ENCODE data around the gene OR6V1. TPM values are rescaled to one million over a fixed set of nuclear protein-coding genes. Genes with fewer than 3 reads are reported as not detected.

OR6V1 gene
- total RNA-seq, 1 experiment from 2014 or later, result not detected

DNA sequence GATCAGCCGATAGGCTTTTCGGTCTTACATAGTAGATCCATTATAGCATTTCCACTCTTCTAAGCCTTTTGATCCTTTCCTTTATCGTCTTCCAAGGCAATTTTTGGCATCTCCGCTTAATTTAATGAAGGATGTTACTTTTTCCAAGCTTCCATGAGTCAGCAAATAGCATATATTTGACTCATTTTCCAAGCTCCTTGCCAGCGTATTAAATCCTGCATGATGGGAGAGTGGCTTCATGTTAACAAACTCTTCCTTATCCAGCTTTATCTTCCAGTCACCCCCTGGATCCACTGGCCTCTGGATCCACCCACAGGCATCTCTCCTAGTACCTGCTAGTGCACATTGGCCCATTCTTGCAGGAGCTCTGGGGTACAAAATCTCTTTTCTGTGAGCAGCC, 38.2 kb upstream of the OR6V1 start:
- Mint-ChIP-seq H3K9me3 (no peaks in the 10 kb centered on the region), H3K4me1 (no peaks in the 10 kb centered on the region), H3K27me3 (ENCODE audit: low read depth) (no peaks in the 10 kb centered on the region), H3K4me3 (no peak overlapping the region), H3K27ac (no peak overlapping the region), H3K36me3 (no peaks in the 10 kb centered on the region)
- DNase-seq (ENCODE audit: low spot score) (no peak), ATAC-seq (no peak)
- POLR2A ChIA-PET, result no interaction called here
- CTCF ChIA-PET, result interaction anchor here (18.8 kb wide), 1 partner anchor 201 kb away, joined by 346 read pairs; no protein-coding TSS in a partner anchor
- TF ChIP-seq FOXP1 (CRISPR knock-in tag; IDR thresholded peaks at IDR 0.05; ENCODE audit: borderline replicate concordance), result no peak
- TF ChIP-seq, protein P1, sequence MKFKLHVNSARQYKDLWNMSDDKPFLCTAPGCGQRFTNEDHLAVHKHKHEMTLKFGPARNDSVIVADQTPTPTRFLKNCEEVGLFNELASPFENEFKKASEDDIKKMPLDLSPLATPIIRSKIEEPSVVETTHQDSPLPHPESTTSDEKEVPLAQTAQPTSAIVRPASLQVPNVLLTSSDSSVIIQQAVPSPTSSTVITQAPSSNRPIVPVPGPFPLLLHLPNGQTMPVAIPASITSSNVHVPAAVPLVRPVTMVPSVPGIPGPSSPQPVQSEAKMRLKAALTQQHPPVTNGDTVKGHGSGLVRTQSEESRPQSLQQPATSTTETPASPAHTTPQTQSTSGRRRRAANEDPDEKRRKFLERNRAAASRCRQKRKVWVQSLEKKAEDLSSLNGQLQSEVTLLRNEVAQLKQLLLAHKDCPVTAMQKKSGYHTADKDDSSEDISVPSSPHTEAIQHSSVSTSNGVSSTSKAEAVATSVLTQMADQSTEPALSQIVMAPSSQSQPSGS (CRISPR knock-in tag; IDR thresholded peaks at IDR 0.05; ENCODE audit: borderline replicate concordance, low read depth), result no peak

DNA sequence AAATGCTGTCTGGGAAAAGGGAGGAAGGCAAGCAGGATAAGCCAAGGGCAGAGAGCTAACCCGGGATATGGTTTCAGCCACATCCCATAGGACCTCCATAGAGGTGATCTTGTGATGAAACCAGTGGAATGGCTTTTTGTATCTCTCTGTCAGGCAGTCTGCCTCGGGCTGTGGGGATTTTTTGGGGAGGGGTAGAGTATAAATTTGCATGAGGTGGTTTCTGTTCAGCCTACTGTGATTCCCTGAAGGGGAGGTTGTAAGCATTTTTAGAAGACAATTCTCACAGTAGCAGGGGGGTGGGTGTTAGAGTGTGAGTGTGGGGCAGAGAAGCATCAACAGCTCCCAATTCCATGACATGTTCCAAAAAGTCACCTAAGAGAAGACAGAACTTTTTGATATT, 37.1 kb upstream of the OR6V1 start:
- POLR2A ChIA-PET, result no interaction called here
- peaks cover 3% of the 10 kb centered on the region; the same call in 1 of the 2 replicates for H3K9me3 Mint-ChIP-seq
- CTCF ChIA-PET, result interaction anchor here (0.6 to 18.8 kb wide), 2 partner anchors 200 to 292 kb away, joined by 3 to 346 read pairs; no protein-coding TSS in a partner anchor
- H3K4me3 Mint-ChIP-seq, result no peak overlapping the region
- TF ChIP-seq SOX15 (CRISPR knock-in tag; IDR thresholded peaks at IDR 0.05) (no peak), ELF4 (CRISPR knock-in tag; IDR thresholded peaks at IDR 0.05; ENCODE audit: low read depth) (no peak), ZNF317 (CRISPR knock-in tag; IDR thresholded peaks at IDR 0.05; ENCODE audit: borderline replicate concordance, low read depth) (no peak), SMAD3 (CRISPR knock-in tag; IDR thresholded peaks at IDR 0.05; ENCODE audit: borderline replicate concordance) (no peak), ZNF416 (CRISPR knock-in tag; IDR thresholded peaks at IDR 0.05) (no peak), MXD4 (CRISPR knock-in tag; IDR thresholded peaks at IDR 0.05; ENCODE audit: borderline replicate concordance) (no peak), IRF2 (CRISPR knock-in tag; IDR thresholded peaks at IDR 0.05; ENCODE audit: borderline replicate concordance, low read depth) (no peak), GRHL2 (CRISPR knock-in tag; IDR thresholded peaks at IDR 0.05; ENCODE audit: insufficient replicate concordance, severe bottlenecking) (no peak), RELA (CRISPR knock-in tag; IDR thresholded peaks at IDR 0.05; ENCODE audit: borderline replicate concordance) (no peak), PRRX2 (CRISPR knock-in tag; IDR thresholded peaks at IDR 0.05) (no peak), ETV6 (CRISPR knock-in tag; IDR thresholded peaks at IDR 0.05) (no peak)
- TF ChIP-seq, protein P2, sequence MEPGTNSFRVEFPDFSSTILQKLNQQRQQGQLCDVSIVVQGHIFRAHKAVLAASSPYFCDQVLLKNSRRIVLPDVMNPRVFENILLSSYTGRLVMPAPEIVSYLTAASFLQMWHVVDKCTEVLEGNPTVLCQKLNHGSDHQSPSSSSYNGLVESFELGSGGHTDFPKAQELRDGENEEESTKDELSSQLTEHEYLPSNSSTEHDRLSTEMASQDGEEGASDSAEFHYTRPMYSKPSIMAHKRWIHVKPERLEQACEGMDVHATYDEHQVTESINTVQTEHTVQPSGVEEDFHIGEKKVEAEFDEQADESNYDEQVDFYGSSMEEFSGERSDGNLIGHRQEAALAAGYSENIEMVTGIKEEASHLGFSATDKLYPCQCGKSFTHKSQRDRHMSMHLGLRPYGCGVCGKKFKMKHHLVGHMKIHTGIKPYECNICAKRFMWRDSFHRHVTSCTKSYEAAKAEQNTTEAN (CRISPR knock-in tag; IDR thresholded peaks at IDR 0.05), result no peak
- TF ChIP-seq, protein P3, sequence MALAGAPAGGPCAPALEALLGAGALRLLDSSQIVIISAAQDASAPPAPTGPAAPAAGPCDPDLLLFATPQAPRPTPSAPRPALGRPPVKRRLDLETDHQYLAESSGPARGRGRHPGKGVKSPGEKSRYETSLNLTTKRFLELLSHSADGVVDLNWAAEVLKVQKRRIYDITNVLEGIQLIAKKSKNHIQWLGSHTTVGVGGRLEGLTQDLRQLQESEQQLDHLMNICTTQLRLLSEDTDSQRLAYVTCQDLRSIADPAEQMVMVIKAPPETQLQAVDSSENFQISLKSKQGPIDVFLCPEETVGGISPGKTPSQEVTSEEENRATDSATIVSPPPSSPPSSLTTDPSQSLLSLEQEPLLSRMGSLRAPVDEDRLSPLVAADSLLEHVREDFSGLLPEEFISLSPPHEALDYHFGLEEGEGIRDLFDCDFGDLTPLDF (CRISPR knock-in tag; IDR thresholded peaks at IDR 0.05), result no peak
- TF ChIP-seq, protein P4, sequence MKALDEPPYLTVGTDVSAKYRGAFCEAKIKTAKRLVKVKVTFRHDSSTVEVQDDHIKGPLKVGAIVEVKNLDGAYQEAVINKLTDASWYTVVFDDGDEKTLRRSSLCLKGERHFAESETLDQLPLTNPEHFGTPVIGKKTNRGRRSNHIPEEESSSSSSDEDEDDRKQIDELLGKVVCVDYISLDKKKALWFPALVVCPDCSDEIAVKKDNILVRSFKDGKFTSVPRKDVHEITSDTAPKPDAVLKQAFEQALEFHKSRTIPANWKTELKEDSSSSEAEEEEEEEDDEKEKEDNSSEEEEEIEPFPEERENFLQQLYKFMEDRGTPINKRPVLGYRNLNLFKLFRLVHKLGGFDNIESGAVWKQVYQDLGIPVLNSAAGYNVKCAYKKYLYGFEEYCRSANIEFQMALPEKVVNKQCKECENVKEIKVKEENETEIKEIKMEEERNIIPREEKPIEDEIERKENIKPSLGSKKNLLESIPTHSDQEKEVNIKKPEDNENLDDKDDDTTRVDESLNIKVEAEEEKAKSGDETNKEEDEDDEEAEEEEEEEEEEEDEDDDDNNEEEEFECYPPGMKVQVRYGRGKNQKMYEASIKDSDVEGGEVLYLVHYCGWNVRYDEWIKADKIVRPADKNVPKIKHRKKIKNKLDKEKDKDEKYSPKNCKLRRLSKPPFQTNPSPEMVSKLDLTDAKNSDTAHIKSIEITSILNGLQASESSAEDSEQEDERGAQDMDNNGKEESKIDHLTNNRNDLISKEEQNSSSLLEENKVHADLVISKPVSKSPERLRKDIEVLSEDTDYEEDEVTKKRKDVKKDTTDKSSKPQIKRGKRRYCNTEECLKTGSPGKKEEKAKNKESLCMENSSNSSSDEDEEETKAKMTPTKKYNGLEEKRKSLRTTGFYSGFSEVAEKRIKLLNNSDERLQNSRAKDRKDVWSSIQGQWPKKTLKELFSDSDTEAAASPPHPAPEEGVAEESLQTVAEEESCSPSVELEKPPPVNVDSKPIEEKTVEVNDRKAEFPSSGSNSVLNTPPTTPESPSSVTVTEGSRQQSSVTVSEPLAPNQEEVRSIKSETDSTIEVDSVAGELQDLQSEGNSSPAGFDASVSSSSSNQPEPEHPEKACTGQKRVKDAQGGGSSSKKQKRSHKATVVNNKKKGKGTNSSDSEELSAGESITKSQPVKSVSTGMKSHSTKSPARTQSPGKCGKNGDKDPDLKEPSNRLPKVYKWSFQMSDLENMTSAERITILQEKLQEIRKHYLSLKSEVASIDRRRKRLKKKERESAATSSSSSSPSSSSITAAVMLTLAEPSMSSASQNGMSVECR (CRISPR knock-in tag; IDR thresholded peaks at IDR 0.05; ENCODE audit: borderline replicate concordance), result no peak
- TF ChIP-seq, protein P5, sequence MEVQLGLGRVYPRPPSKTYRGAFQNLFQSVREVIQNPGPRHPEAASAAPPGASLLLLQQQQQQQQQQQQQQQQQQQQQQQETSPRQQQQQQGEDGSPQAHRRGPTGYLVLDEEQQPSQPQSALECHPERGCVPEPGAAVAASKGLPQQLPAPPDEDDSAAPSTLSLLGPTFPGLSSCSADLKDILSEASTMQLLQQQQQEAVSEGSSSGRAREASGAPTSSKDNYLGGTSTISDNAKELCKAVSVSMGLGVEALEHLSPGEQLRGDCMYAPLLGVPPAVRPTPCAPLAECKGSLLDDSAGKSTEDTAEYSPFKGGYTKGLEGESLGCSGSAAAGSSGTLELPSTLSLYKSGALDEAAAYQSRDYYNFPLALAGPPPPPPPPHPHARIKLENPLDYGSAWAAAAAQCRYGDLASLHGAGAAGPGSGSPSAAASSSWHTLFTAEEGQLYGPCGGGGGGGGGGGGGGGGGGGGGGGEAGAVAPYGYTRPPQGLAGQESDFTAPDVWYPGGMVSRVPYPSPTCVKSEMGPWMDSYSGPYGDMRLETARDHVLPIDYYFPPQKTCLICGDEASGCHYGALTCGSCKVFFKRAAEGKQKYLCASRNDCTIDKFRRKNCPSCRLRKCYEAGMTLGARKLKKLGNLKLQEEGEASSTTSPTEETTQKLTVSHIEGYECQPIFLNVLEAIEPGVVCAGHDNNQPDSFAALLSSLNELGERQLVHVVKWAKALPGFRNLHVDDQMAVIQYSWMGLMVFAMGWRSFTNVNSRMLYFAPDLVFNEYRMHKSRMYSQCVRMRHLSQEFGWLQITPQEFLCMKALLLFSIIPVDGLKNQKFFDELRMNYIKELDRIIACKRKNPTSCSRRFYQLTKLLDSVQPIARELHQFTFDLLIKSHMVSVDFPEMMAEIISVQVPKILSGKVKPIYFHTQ (CRISPR knock-in tag; IDR thresholded peaks at IDR 0.05), result no peak
- TF ChIP-seq, protein P6, sequence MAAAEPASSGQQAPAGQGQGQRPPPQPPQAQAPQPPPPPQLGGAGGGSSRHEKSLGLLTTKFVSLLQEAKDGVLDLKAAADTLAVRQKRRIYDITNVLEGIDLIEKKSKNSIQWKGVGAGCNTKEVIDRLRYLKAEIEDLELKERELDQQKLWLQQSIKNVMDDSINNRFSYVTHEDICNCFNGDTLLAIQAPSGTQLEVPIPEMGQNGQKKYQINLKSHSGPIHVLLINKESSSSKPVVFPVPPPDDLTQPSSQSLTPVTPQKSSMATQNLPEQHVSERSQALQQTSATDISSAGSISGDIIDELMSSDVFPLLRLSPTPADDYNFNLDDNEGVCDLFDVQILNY (CRISPR knock-in tag; IDR thresholded peaks at IDR 0.05), result no peak
- H3K27me3 Mint-ChIP-seq (ENCODE audit: low read depth), result peaks cover 3% of the 10 kb centered on the region; the same call in 1 of the 2 replicates
- H3K4me1 Mint-ChIP-seq, result no peaks in the 10 kb centered on the region
- H3K36me3 Mint-ChIP-seq, result no peaks in the 10 kb centered on the region
- no peak for ATAC-seq
- H3K27ac Mint-ChIP-seq, result no peak overlapping the region
- no peak for DNase-seq (ENCODE audit: low spot score)
